Measurements from ENCODE around the gene XRCC4.
"Not testable (repeated sequence)": the region's sequence is repeated elsewhere in the genome, so short reads cannot be mapped to it uniquely, and the experiment has no call there.

The XRCC4 gene

DNA sequence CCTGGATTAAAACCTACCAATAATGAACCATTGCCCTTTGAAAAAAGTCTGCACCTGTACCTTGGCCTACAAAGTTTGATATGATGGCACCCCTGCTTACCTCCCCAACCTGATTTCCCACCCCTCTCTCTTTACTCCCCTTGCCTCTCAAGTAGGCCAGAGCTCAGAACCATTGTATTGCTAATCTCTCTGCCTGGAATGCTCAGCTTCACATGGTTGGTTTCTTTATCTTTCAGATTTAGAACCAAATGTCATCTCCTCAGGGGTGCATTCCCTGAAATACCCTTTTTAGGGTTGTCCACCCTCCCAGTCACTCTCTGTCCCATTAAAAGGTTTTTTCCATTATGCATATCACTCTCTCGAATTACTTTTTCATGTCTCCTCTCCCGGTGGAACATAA is 277.6 kb downstream of the XRCC4 start:
- Histone ChIP-seq H3K4me3 (ENCODE audit: low read length) (no peak overlapping the region), H3K4me1 (ENCODE audit: control insufficient read depth, insufficient read depth, low read length) (no peaks in the 10 kb centered on the region), H3K9me3 (ENCODE audit: control insufficient read depth, low read length) (no peaks in the 10 kb centered on the region), H3K9ac (ENCODE audit: low read length) (no peak overlapping the region), H3K36me3 (ENCODE audit: control insufficient read depth, insufficient read depth, low read length, severe bottlenecking) (no peaks in the 10 kb centered on the region), H3K27me3 (replicated peaks; ENCODE audit: control insufficient read depth, insufficient read depth, low read length) (no peaks in the 10 kb centered on the region)
- no peak for DNase-seq (ENCODE audit: low read depth)

DNA sequence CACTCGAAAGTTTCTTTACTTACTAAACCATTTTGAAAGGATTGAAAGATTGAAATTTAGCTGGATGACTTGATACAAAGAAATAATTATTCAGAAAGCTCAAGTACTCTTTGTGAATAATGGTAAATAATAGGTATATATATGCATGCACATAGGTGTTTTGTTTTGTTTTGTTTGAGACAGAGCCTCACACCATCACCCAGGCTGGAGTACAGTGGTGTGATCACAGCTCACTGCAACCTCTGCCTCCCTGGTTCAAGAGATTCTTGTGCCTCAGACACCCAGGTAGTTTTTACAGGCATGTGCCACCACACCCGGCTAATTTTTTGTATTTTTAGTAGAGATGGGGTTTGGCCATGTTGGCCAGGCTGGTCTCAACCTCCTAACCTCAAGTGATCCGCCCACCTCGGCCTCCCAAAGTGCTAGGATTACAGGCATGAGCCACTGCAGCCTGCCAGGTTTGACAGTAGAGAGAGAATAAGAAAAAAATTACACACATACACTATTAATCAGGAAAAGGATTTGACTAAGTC is 278.2 kb downstream of the XRCC4 start:
- not testable (repeated sequence) for H3K36me3 ChIP-seq (ENCODE audit: control insufficient read depth, insufficient read depth, low read length, severe bottlenecking); DNase-seq (ENCODE audit: low read depth); H3K9ac ChIP-seq (ENCODE audit: low read length); H3K9me3 ChIP-seq (ENCODE audit: control insufficient read depth, low read length); H3K4me3 ChIP-seq (ENCODE audit: low read length); H3K4me1 ChIP-seq (ENCODE audit: control insufficient read depth, insufficient read depth, low read length); H3K27me3 ChIP-seq (replicated peaks; ENCODE audit: control insufficient read depth, insufficient read depth, low read length)

DNA sequence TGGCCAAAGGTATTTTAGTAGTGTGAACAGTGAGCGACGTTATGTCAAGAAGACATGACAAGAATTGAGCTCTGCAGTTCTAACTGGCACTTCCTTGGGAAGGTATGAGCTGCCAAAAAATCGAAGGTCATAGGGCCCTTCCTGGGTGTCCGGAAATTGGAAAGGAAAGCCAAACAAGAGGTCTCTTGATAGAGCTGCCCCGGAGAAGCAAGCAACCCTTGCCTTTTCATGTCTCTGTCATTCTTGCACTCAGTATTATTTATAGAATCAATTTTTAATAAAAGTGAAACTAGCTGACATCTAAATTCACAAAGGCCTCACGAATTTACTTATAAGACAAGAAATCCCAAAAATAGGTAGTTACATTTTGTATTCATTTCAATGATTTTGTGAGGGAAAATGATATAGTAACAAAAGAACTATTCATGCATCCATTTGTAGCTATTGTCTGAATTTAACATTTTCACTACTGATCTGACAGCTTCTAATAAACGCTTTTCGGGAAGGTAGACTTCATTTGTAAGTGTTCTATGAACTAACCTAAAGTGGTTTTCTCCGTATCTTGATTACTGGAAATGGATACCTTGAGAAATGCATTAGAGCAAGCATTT is 280.4 kb downstream of the XRCC4 start:
- no peak overlapping the region for H3K9ac ChIP-seq (ENCODE audit: low read length)
- peaks cover 12% of the 10 kb centered on the region for H3K9me3 ChIP-seq (ENCODE audit: control insufficient read depth, low read length)
- H3K27me3 ChIP-seq (replicated peaks; ENCODE audit: control insufficient read depth, insufficient read depth, low read length), result no peaks in the 10 kb centered on the region
- no peak for DNase-seq (ENCODE audit: low read depth)
- H3K4me1 ChIP-seq (ENCODE audit: control insufficient read depth, insufficient read depth, low read length), result no peaks in the 10 kb centered on the region
- H3K36me3 ChIP-seq (ENCODE audit: control insufficient read depth, insufficient read depth, low read length, severe bottlenecking), result no peaks in the 10 kb centered on the region
- H3K4me3 ChIP-seq (ENCODE audit: low read length), result no peak overlapping the region

DNA sequence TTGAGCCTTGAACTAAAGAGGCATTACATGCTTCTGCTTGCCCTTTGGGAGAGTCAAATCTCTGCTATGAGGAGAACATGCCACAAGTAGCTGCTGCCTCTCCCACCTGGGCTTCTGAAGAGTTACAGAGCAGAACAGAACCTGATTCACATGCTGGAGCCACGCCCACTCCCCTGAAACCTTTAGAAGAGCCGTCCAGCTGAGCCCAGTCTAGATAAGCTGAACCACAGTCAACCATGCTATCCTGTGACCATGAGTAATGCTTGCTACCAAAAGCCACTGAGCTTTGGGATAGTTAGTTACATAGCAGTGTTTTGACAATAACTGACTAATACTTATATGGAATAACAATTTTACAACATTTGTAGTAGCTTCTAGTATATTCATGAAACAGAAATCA is 283.2 kb downstream of the XRCC4 start:
- no peak for DNase-seq (ENCODE audit: low read depth)

DNA sequence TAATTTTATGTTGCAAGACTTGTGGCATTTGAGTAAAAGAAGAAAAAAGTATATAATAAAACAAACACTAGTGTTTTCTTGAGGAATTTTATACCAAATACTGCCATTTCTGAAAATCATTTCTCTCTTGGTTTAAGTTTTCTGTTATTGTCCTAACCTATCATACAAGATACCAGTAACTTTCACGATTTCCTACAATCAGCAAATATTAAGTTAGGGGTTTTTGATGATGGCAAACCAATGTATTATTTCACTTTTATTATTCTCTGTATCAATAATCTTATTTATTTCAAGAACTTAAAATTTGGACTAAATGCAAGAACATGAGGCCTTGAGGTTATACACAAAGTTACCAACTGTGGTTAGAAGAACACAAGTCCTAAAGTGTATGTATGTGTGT is 285.2 kb downstream of the XRCC4 start:
- H3K4me1 ChIP-seq (ENCODE audit: control insufficient read depth, insufficient read depth, low read length), result no peaks in the 10 kb centered on the region
- DNase-seq (ENCODE audit: low read depth), result no peak
- H3K9ac ChIP-seq (ENCODE audit: low read length), result no peak overlapping the region
- no peak overlapping the region for H3K4me3 ChIP-seq (ENCODE audit: low read length)
- H3K27me3 ChIP-seq (replicated peaks; ENCODE audit: control insufficient read depth, insufficient read depth, low read length), result no peaks in the 10 kb centered on the region
- H3K36me3 ChIP-seq (ENCODE audit: control insufficient read depth, insufficient read depth, low read length, severe bottlenecking), result no peaks in the 10 kb centered on the region
- peaks cover 12% of the 10 kb centered on the region for H3K9me3 ChIP-seq (ENCODE audit: control insufficient read depth, low read length)

More for the DNA sequence above, 283.2 kb downstream of the XRCC4 start:
- H3K4me3 ChIP-seq (ENCODE audit: low read length), result no peak overlapping the region
- H3K27me3 ChIP-seq (replicated peaks; ENCODE audit: control insufficient read depth, insufficient read depth, low read length), result no peaks in the 10 kb centered on the region
- H3K4me1 ChIP-seq (ENCODE audit: control insufficient read depth, insufficient read depth, low read length), result no peaks in the 10 kb centered on the region
- peaks cover 12% of the 10 kb centered on the region for H3K9me3 ChIP-seq (ENCODE audit: control insufficient read depth, low read length)
- H3K9ac ChIP-seq (ENCODE audit: low read length), result no peak overlapping the region
- no peaks in the 10 kb centered on the region for H3K36me3 ChIP-seq (ENCODE audit: control insufficient read depth, insufficient read depth, low read length, severe bottlenecking)

DNA sequence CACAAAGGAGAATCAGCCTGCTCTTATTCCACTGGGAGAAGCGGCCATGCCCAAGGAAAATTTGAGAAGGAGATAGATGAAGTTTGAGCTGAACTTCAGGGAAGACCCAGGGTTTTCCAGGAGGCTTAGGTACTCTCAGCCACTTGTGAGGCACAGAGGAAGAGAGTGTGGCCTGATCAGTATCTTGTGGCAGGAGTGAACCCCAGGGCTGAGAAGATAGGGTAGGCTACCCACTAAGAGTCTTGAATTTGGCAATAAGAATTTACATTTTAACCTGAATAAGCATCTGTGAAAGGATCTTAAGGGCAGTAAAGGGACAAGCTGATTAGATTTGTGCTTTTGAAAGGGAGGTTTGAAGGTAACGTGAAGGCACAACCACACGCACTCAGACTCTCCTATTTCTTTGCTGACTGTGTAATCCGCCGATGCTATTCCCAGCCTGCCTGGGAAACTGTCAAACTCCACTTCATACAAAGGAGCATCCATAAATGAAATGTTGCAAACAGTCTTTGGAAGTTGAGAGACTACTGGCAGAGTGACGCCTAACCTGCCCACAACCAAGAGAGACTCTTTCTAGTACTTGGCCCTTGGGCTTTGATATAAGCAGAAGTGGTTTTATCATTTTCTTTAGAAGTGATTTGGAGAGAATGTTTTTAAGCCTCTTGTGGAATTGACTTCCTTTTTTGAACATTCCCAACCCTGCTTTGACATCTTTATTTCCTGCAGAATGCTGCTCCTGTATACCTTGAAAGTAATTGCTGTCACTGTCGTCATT is 286.0 kb downstream of the XRCC4 start:
- Histone ChIP-seq H3K4me3 (ENCODE audit: low read length) (no peak overlapping the region), H3K27me3 (replicated peaks; ENCODE audit: control insufficient read depth, insufficient read depth, low read length) (no peaks in the 10 kb centered on the region), H3K9me3 (ENCODE audit: control insufficient read depth, low read length) (peaks cover 12% of the 10 kb centered on the region), H3K36me3 (ENCODE audit: control insufficient read depth, insufficient read depth, low read length, severe bottlenecking) (no peaks in the 10 kb centered on the region), H3K9ac (ENCODE audit: low read length) (no peak overlapping the region), H3K4me1 (ENCODE audit: control insufficient read depth, insufficient read depth, low read length) (peaks cover 4% of the 10 kb centered on the region)
- no peak for DNase-seq (ENCODE audit: low read depth)

DNA sequence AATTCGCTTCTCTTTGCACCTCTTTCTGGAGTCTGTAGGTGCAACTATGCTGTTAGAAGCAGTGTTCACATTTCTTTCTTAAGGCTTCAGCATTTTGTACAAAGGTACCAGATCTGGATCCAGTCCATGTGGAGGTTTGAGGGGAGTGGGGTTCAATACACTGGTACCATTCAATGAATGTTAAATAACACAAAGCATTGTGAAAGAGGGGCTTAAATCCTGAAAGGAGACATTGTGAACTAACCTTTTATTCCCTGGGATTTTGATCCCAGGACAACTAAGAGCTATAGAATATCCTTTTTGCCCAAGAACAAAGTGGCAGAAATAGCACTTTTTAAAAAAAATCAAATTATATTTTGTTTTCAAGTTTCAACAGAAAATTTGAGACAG is 286.5 kb downstream of the XRCC4 start:
- Histone ChIP-seq H3K36me3 (ENCODE audit: control insufficient read depth, insufficient read depth, low read length, severe bottlenecking) (no peaks in the 10 kb centered on the region), H3K4me3 (ENCODE audit: low read length) (no peak overlapping the region), H3K9me3 (ENCODE audit: control insufficient read depth, low read length) (peaks cover 12% of the 10 kb centered on the region), H3K27me3 (replicated peaks; ENCODE audit: control insufficient read depth, insufficient read depth, low read length) (no peaks in the 10 kb centered on the region), H3K9ac (ENCODE audit: low read length) (no peak overlapping the region), H3K4me1 (ENCODE audit: control insufficient read depth, insufficient read depth, low read length) (peaks cover 10% of the 10 kb centered on the region)
- no peak for DNase-seq (ENCODE audit: low read depth)

DNA sequence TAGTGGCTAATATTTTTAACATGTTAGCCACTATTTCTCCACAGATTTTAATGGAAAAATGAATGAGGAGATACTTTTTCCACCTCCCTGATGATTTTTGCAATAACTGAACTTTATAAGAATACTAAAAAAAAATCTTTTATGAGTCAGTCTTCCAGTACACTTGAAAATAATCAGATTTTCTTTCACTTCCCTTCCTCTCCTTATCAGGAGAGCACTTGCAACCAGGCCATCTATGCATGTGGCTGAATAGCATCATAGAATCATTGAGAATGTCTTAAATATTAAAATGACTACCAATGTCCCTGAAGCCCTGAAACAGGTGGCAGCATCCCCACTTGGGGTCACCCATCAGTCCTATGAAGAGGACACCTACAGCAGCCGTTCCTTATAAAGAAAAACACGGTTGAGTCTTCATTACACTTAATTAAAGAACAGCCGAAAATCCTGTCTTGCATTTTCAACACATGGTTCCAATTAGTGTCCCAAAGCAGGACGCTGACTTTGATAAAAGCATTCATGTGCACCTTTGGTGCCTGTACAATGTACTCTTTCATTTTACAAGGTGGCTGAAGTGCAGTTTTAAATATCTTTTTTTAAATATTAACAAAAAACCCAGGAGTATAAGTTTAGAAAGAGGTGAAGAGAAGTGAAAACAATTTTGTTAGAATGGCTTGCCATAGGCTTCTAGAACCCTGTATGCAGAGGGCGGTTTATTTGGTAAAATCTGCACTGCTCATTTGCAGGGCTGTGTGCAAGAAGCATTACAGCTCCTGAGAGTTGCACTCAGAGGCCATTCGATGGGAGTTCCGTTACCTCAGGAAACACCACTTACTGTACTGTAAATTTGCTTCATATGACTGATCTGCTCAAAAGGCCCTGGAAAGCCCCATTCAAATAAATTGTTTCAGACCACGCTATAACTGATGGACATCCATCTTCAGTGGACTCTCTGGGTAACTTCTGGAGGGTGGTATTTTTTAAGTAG is 287.3 kb downstream of the XRCC4 start:
- peaks cover 12% of the 10 kb centered on the region for H3K9me3 ChIP-seq (ENCODE audit: control insufficient read depth, low read length)
- DNase-seq (ENCODE audit: low read depth), result no peak
- peaks cover 14% of the 10 kb centered on the region for H3K4me1 ChIP-seq (ENCODE audit: control insufficient read depth, insufficient read depth, low read length)
- H3K9ac ChIP-seq (ENCODE audit: low read length), result no peak overlapping the region
- no peaks in the 10 kb centered on the region for H3K27me3 ChIP-seq (replicated peaks; ENCODE audit: control insufficient read depth, insufficient read depth, low read length)
- no peak overlapping the region for H3K4me3 ChIP-seq (ENCODE audit: low read length)
- no peaks in the 10 kb centered on the region for H3K36me3 ChIP-seq (ENCODE audit: control insufficient read depth, insufficient read depth, low read length, severe bottlenecking)

DNA sequence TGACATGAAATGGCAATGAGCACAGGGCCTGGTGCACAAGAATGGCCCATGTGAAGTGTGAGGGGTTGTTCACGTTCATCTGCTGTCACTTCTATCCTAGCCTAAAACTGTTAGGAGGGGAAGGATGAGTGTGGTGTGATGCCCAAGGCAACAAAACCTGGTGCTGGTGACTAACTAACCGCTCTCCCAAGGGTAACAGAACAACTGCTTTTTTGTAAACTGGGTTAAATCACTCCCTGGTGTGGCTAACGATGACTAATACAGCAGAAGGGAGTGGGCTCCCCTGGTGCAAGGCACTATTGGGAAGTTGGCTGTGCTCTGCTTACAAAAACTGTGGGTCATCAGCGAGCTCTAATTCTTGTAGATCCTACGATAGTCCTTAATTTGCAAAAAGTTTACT is 291.0 kb downstream of the XRCC4 start:
- peak; percentile 74 for DNase-seq (ENCODE audit: low read depth)
- peaks cover 14% of the 10 kb centered on the region for H3K4me1 ChIP-seq (ENCODE audit: control insufficient read depth, insufficient read depth, low read length)

DNA sequence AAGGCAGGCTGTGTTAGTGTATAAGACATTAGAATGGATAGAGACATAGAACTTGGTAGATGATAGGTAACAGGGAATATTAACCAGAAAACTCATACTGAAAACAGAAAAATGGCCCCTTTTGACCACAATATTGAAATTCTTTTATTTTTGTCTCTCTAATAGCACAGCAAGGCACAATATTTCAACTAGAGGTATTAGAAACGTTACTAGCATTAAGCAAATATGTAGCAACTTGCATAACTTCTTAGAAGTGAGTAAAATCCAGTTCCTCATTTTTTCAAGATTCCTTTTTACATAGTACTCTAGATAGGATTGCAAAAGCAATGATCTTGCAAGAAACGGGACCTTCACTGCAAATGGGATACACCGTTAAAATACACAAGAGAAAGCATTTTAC is 291.5 kb downstream of the XRCC4 start:
- H3K9ac ChIP-seq (ENCODE audit: low read length), result peak overlapping the region; percentile 59
- H3K36me3 ChIP-seq (ENCODE audit: control insufficient read depth, insufficient read depth, low read length, severe bottlenecking), result no peaks in the 10 kb centered on the region
- peak overlapping the region; percentile 58 for H3K4me3 ChIP-seq (ENCODE audit: low read length)
- H3K9me3 ChIP-seq (ENCODE audit: control insufficient read depth, low read length), result no peaks in the 10 kb centered on the region
- peaks cover 14% of the 10 kb centered on the region for H3K4me1 ChIP-seq (ENCODE audit: control insufficient read depth, insufficient read depth, low read length)
- no peaks in the 10 kb centered on the region for H3K27me3 ChIP-seq (replicated peaks; ENCODE audit: control insufficient read depth, insufficient read depth, low read length)
- peak; percentile 53 for DNase-seq (ENCODE audit: low read depth)

More for the DNA sequence above, 291.0 kb downstream of the XRCC4 start:
- Histone ChIP-seq H3K36me3 (ENCODE audit: control insufficient read depth, insufficient read depth, low read length, severe bottlenecking) (no peaks in the 10 kb centered on the region), H3K9ac (ENCODE audit: low read length) (peak overlapping the region; percentile 59), H3K4me3 (ENCODE audit: low read length) (peak overlapping the region; percentile 58), H3K9me3 (ENCODE audit: control insufficient read depth, low read length) (no peaks in the 10 kb centered on the region), H3K27me3 (replicated peaks; ENCODE audit: control insufficient read depth, insufficient read depth, low read length) (no peaks in the 10 kb centered on the region)

DNA sequence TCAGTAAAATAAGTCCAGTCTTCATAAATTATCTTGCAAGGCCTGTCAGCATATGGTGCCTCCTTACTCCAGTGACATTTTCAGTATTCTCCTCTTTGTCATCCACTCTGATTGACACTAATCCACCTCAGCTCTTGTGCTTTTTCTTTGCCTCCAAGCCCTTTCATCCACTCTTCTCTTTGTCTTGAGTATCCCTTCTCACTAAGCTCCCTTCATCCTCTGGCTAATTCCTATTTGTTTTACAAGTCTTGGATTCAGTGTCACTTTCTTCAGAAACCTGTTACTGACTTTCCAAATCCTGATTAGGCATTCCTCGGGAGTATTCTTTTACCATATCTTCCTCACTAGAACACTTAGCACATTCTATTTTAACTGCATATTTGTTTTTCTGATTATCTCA is 293.6 kb downstream of the XRCC4 start:
- no peak for DNase-seq (ENCODE audit: low read depth)
- H3K36me3 ChIP-seq (ENCODE audit: control insufficient read depth, insufficient read depth, low read length, severe bottlenecking), result no peaks in the 10 kb centered on the region
- no peak overlapping the region for H3K4me3 ChIP-seq (ENCODE audit: low read length)
- no peaks in the 10 kb centered on the region for H3K27me3 ChIP-seq (replicated peaks; ENCODE audit: control insufficient read depth, insufficient read depth, low read length)
- H3K9ac ChIP-seq (ENCODE audit: low read length), result no peak overlapping the region
- no peaks in the 10 kb centered on the region for H3K9me3 ChIP-seq (ENCODE audit: control insufficient read depth, low read length)
- H3K4me1 ChIP-seq (ENCODE audit: control insufficient read depth, insufficient read depth, low read length), result peaks cover 33% of the 10 kb centered on the region
